ENCODE results near the gene DDIT4.
"Not testable (repeated sequence)": the region's sequence is repeated elsewhere in the genome, so short reads cannot be mapped to it uniquely, and the experiment has no call there.

The DDIT4 gene

GRCh38 chr10:72276421-72277339, 3.0 kb downstream of the DDIT4 start:
- no peak overlapping the region for H3K4me3 ChIP-seq (IDR thresholded peaks at IDR 0.05; ENCODE audit: insufficient read depth, low read depth, low read length)

GRCh38 chr10:72277340-72277995, 3.7 kb downstream of the DDIT4 start:
- H3K79me2 ChIP-seq (ENCODE audit: insufficient read depth, low read depth), result peaks cover 20% of the 10 kb centered on the region
- no peak overlapping the region; the same call in 1 of the 2 replicates for H3K27ac ChIP-seq
- H2AFZ ChIP-seq (ENCODE audit: low read depth), result no peak overlapping the region
- no peak overlapping the region for H3K4me3 ChIP-seq (IDR thresholded peaks at IDR 0.05; ENCODE audit: insufficient read depth, low read depth, low read length)
- H3K4me1 ChIP-seq (ENCODE audit: low read depth, poor library complexity, severe bottlenecking), result peaks cover 37% of the 10 kb centered on the region
- H3K36me3 ChIP-seq (ENCODE audit: insufficient read depth), result no peaks in the 10 kb centered on the region
- no peak for TF ChIP-seq CTCF (conservative IDR thresholded peaks at IDR 0.05; ENCODE audit: low read depth, low read length)
- H3K4me2 ChIP-seq, result no peak overlapping the region
- no peaks in the 10 kb centered on the region for H3K27me3 ChIP-seq (ENCODE audit: insufficient read depth, low read depth)
- H3K9ac ChIP-seq, result no peak overlapping the region
- no peaks in the 10 kb centered on the region for H4K20me1 ChIP-seq (ENCODE audit: insufficient read depth)

More at GRCh38 chr10:72276421-72277339, 3.0 kb downstream of the DDIT4 start:
- no peaks in the 10 kb centered on the region for H3K27me3 ChIP-seq (ENCODE audit: insufficient read depth, low read depth)
- H3K4me2 ChIP-seq, result no peak overlapping the region
- TF ChIP-seq CTCF (conservative IDR thresholded peaks at IDR 0.05; ENCODE audit: low read depth, low read length), result no peak
- H3K27ac ChIP-seq, result no peak overlapping the region; the same call in 1 of the 2 replicates
- no peak overlapping the region for H2AFZ ChIP-seq (ENCODE audit: low read depth)
- no peaks in the 10 kb centered on the region for H3K36me3 ChIP-seq (ENCODE audit: insufficient read depth)
- H3K4me1 ChIP-seq (ENCODE audit: low read depth, poor library complexity, severe bottlenecking), result peaks cover 43% of the 10 kb centered on the region
- no peaks in the 10 kb centered on the region for H4K20me1 ChIP-seq (ENCODE audit: insufficient read depth)
- H3K9ac ChIP-seq, result no peak overlapping the region
- H3K79me2 ChIP-seq (ENCODE audit: insufficient read depth, low read depth), result peaks cover 20% of the 10 kb centered on the region

GRCh38 chr10:72277996-72278667, 4.4 kb downstream of the DDIT4 start:
- no peak for TF ChIP-seq CTCF (conservative IDR thresholded peaks at IDR 0.05; ENCODE audit: low read depth, low read length)
- no peaks in the 10 kb centered on the region for H3K36me3 ChIP-seq (ENCODE audit: insufficient read depth)
- no peaks in the 10 kb centered on the region for H4K20me1 ChIP-seq (ENCODE audit: insufficient read depth)
- H3K27me3 ChIP-seq (ENCODE audit: insufficient read depth, low read depth), result no peaks in the 10 kb centered on the region
- H3K4me2 ChIP-seq, result no peak overlapping the region
- H3K27ac ChIP-seq, result no peak overlapping the region; the same call in 1 of the 2 replicates
- H3K79me2 ChIP-seq (ENCODE audit: insufficient read depth, low read depth), result peaks cover 20% of the 10 kb centered on the region
- peaks cover 32% of the 10 kb centered on the region for H3K4me1 ChIP-seq (ENCODE audit: low read depth, poor library complexity, severe bottlenecking)
- H2AFZ ChIP-seq (ENCODE audit: low read depth), result no peak overlapping the region
- no peak overlapping the region for H3K4me3 ChIP-seq (IDR thresholded peaks at IDR 0.05; ENCODE audit: insufficient read depth, low read depth, low read length)
- H3K9ac ChIP-seq, result no peak overlapping the region

- Histone ChIP-seq H3K27ac (no peak overlapping the region), H3K79me2 (ENCODE audit: insufficient read depth, low read depth) (peaks cover 20% of the 10 kb centered on the region), H3K4me2 (no peak overlapping the region), H3K36me3 (ENCODE audit: insufficient read depth) (no peaks in the 10 kb centered on the region), H4K20me1 (ENCODE audit: insufficient read depth) (no peaks in the 10 kb centered on the region), H2AFZ (ENCODE audit: low read depth) (no peak overlapping the region), H3K4me1 (ENCODE audit: low read depth, poor library complexity, severe bottlenecking) (peaks cover 32% of the 10 kb centered on the region), H3K9ac (no peak overlapping the region), H3K4me3 (IDR thresholded peaks at IDR 0.05; ENCODE audit: insufficient read depth, low read depth, low read length) (no peak overlapping the region), H3K27me3 (ENCODE audit: insufficient read depth, low read depth) (no peaks in the 10 kb centered on the region)
- 0 out of 2 replicates have a peak, but pooled peaks have one; percentile 15 for TF ChIP-seq CTCF (conservative IDR thresholded peaks at IDR 0.05; ENCODE audit: low read depth, low read length)
These were observed 5.1 kb downstream of the DDIT4 start for GRCh38 chr10:72278668-72279393.

- not testable (repeated sequence) for H2AFZ ChIP-seq (ENCODE audit: low read depth); H3K4me2 ChIP-seq; H3K27me3 ChIP-seq (ENCODE audit: insufficient read depth, low read depth); H3K27ac ChIP-seq; H3K4me3 ChIP-seq (IDR thresholded peaks at IDR 0.05; ENCODE audit: insufficient read depth, low read depth, low read length); H3K36me3 ChIP-seq (ENCODE audit: insufficient read depth); H3K9ac ChIP-seq; H4K20me1 ChIP-seq (ENCODE audit: insufficient read depth)
- peaks cover 12% of the 10 kb centered on the region for H3K79me2 ChIP-seq (ENCODE audit: insufficient read depth, low read depth)
- peaks cover 32% of the 10 kb centered on the region for H3K4me1 ChIP-seq (ENCODE audit: low read depth, poor library complexity, severe bottlenecking)
These were observed 5.9 kb downstream of the DDIT4 start for GRCh38 chr10:72279587-72279986.
